DND-41 (cell line): ENCODE data around the gene ARHGAP24.

Source experiments
- ATAC-seq: fragments of 200-7000 bp; cut with Tn5 transposase; 3 replicates; pipeline ENCODE4 v1.9.1; 2021; ENCODE audit warnings: low read depth; ENCODE audit not compliant: insufficient read depth
- DNase-seq: peaks from one replicate; pipeline ENCODE4 v3.0.0-alpha.2; 2020
- H2AFZ ChIP-seq: 2 replicates; pipeline ENCODE4 v1.6.0; 2012; ENCODE audit warnings: low read depth, low read length
- H3K27ac ChIP-seq: 2 replicates; pipeline ENCODE4 v1.5.1; 2012; ENCODE audit warnings: low read length, inconsistent platforms
- H3K27me3 ChIP-seq: fragments of 200-600 bp; sonication (generic); 2 replicates; pipeline ENCODE4 v1.6.0; 2012; ENCODE audit warnings: low read length, mild to moderate bottlenecking, inconsistent platforms; ENCODE audit not compliant: insufficient read depth, poor library complexity
- H3K36me3 ChIP-seq: 2 replicates; pipeline ENCODE4 v1.5.1; 2012; ENCODE audit warnings: low read length, inconsistent platforms; ENCODE audit not compliant: insufficient read depth
- H3K4me1 ChIP-seq: 2 replicates; pipeline ENCODE4 v1.5.1; 2012; ENCODE audit warnings: mild to moderate bottlenecking, low read length; ENCODE audit not compliant: insufficient read depth
- H3K4me2 ChIP-seq: 2 replicates; pipeline ENCODE4 v1.6.0; 2012; ENCODE audit warnings: mild to moderate bottlenecking, moderate library complexity, low read length, inconsistent platforms; ENCODE audit not compliant: insufficient read depth
- H3K4me3 ChIP-seq, 2 experiments: fragments of 200-600 bp in 1 of 2; shearing (Covaris generic) in 1 of 2; 2 replicates each; pipeline ENCODE4 v1.5.1; 2012 to 2016; ENCODE audit warnings: inconsistent platforms in 2 of 2, low read length in 2 of 2, mild to moderate bottlenecking in 2 of 2, low read depth in 1 of 2, moderate library complexity in 1 of 2
- H3K79me2 ChIP-seq: 2 replicates; pipeline ENCODE4 v1.6.0; 2012; ENCODE audit warnings: low read length, inconsistent platforms; ENCODE audit not compliant: insufficient read depth
- H3K9ac ChIP-seq: 2 replicates; pipeline ENCODE4 v1.6.0; 2012; ENCODE audit warnings: low read depth, mild to moderate bottlenecking, inconsistent platforms, low read length, moderate library complexity
- H3K9me3 ChIP-seq: 2 replicates; pipeline ENCODE4 v1.5.1; 2012; ENCODE audit warnings: low read length, moderate library complexity, mild to moderate bottlenecking, inconsistent platforms; ENCODE audit not compliant: insufficient read depth, severe bottlenecking
- H4K20me1 ChIP-seq: 2 replicates; pipeline ENCODE4 v1.6.0; 2012; ENCODE audit warnings: low read length; ENCODE audit not compliant: insufficient read depth
- CTCF ChIP-seq: IDR thresholded peaks from 2 replicates; pipeline ENCODE4 v1.5.1; 2012; ENCODE audit warnings: borderline replicate concordance, low read length, moderate library complexity, mild to moderate bottlenecking; ENCODE audit not compliant: poor library complexity, severe bottlenecking; ENCODE audit errors: extremely low read depth
- EZH2 ChIP-seq: IDR thresholded peaks from 3 replicates; pipeline ENCODE4 v1.6.1; 2012; ENCODE audit warnings: borderline replicate concordance, low read depth, mild to moderate bottlenecking, moderate library complexity, low read length, inconsistent platforms; ENCODE audit not compliant: severe bottlenecking

The ARHGAP24 gene

GRCh38 chr4:85866508-85866907 is 391.6 kb downstream of the ARHGAP24 start:
- Histone ChIP-seq H3K4me3 (no peak overlapping the region), H3K79me2 (no peaks in the 10 kb centered on the region), H3K36me3 (no peaks in the 10 kb centered on the region), H3K9me3 (no peaks in the 10 kb centered on the region), H3K27ac (no peak overlapping the region), H2AFZ (no peak overlapping the region), H3K27me3 (peaks cover 3% of the 10 kb centered on the region), H3K9ac (no peak overlapping the region), H4K20me1 (no peaks in the 10 kb centered on the region), H3K4me1 (no peaks in the 10 kb centered on the region), H3K4me2 (no peak overlapping the region)
- TF ChIP-seq CTCF (no peak), EZH2 (no peak)
- ATAC-seq (no peak), DNase-seq (no peak)

GRCh38 chr4:85867271-85867670 is 392.3 kb downstream of the ARHGAP24 start:
- no peak for DNase-seq

GRCh38 chr4:85869181-85869580 is 394.2 kb downstream of the ARHGAP24 start:
- Histone ChIP-seq H3K4me3 (no peak overlapping the region), H3K27ac (no peak overlapping the region), H2AFZ (no peak overlapping the region), H3K4me2 (no peak overlapping the region), H3K9me3 (no peaks in the 10 kb centered on the region), H3K27me3 (no peaks in the 10 kb centered on the region), H3K36me3 (no peaks in the 10 kb centered on the region), H4K20me1 (no peaks in the 10 kb centered on the region), H3K4me1 (no peaks in the 10 kb centered on the region), H3K9ac (no peak overlapping the region), H3K79me2 (no peaks in the 10 kb centered on the region)
- ATAC-seq (no peak), DNase-seq (no peak)
- TF ChIP-seq EZH2 (no peak), CTCF (no peak)

More at GRCh38 chr4:85867271-85867670, 392.3 kb downstream of the ARHGAP24 start:
- ATAC-seq = no peak
- Histone ChIP-seq H4K20me1 (no peaks in the 10 kb centered on the region), H3K4me2 (no peak overlapping the region), H2AFZ (no peak overlapping the region), H3K9me3 (no peaks in the 10 kb centered on the region), H3K4me1 (no peaks in the 10 kb centered on the region), H3K36me3 (no peaks in the 10 kb centered on the region), H3K9ac (no peak overlapping the region), H3K27me3 (peaks cover 3% of the 10 kb centered on the region), H3K27ac (no peak overlapping the region), H3K4me3 (no peak overlapping the region), H3K79me2 (no peaks in the 10 kb centered on the region)
- TF ChIP-seq CTCF (no peak), EZH2 (no peak)
